Prostate gland (tissue), 2 donors: Measurements from ENCODE around the gene AUTS2.

Source experiments
- POLR2AphosphoS5 ChIP-seq: sonication (generic); formaldehyde crosslinking; IDR thresholded peaks from one replicate; pipeline ENCODE4 v1.6.1; 2017; ENCODE audit warnings: antibody characterized with exemption
- TF ChIP-seq, protein P1 (sequence below), 4 experiments: fragments of 200-600 bp in 2 of 4; fragments of 450-650 bp in 2 of 4; sonication (generic) in 2 of 4; IDR thresholded peaks; 1 replicate in 3 of 4; 2 replicates in 1 of 4; pipeline ENCODE4 v1.5.1; 2016 to 2019; ENCODE audit warnings: antibody characterized with exemption in 4 of 4, mild to moderate bottlenecking in 2 of 4, moderate library complexity in 2 of 4

DNA sequence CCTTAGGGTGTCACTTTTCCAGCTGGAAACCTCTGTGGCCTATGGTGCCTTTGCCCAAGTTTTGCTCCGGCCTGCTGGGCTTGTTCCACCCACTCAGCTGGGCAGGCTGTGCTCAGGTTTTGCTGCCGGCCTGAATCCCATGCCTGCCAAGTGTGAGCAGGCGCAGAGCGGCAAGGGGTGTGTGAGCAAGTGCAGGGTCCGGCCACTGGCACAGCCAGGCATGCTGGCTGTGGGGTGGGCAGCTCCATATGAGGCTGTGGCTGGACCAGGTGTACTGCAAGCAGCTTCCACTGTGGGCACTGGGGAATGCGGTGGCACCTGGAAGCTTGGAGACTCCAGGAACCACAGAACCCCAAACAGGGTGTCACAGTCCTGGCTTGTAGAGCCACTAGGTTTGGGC, 92.1 kb downstream of the AUTS2 start:
- TF ChIP-seq, protein P1, sequence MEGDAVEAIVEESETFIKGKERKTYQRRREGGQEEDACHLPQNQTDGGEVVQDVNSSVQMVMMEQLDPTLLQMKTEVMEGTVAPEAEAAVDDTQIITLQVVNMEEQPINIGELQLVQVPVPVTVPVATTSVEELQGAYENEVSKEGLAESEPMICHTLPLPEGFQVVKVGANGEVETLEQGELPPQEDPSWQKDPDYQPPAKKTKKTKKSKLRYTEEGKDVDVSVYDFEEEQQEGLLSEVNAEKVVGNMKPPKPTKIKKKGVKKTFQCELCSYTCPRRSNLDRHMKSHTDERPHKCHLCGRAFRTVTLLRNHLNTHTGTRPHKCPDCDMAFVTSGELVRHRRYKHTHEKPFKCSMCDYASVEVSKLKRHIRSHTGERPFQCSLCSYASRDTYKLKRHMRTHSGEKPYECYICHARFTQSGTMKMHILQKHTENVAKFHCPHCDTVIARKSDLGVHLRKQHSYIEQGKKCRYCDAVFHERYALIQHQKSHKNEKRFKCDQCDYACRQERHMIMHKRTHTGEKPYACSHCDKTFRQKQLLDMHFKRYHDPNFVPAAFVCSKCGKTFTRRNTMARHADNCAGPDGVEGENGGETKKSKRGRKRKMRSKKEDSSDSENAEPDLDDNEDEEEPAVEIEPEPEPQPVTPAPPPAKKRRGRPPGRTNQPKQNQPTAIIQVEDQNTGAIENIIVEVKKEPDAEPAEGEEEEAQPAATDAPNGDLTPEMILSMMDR (IDR thresholded peaks at IDR 0.05) = no peak
- no peak for TF ChIP-seq POLR2AphosphoS5
